Activated CD8-positive, alpha-beta memory T cell treated with anti-CD3 and anti-CD28 coated beads, Interleukin-2, amount 50 U/mL, for 1 hour (primary cell): ENCODE measurements around the gene MXRA8.

Experiments used
- DNase-seq: peaks from one replicate; pipeline ENCODE4 v3.0.0-alpha.2; 2020; ENCODE audit errors: extremely low read depth

MXRA8 gene

GRCh38 chr1:1366699-1367066 is 8.3 kb upstream of the MXRA8 start:
- no peak for DNase-seq

GRCh38 chr1:1365875-1366698 is 7.7 kb upstream of the MXRA8 start:
- no peak for DNase-seq

- DNase-seq, result no peak
Observed at GRCh38 chr1:1364266-1364665, 5.9 kb upstream of the MXRA8 start.

- DNase-seq, result no peak
Observed at GRCh38 chr1:1361982-1362423, 3.6 kb upstream of the MXRA8 start.

GRCh38 chr1:1361233-1361981 is 3.1 kb upstream of the MXRA8 start:
- DNase-seq, result no peak

GRCh38 chr1:1360506-1361169 is 2.3 kb upstream of the MXRA8 start:
- no peak for DNase-seq

GRCh38 chr1:1359664-1360468 is 1.5 kb upstream of the MXRA8 start:
- no peak for DNase-seq

GRCh38 chr1:1359308-1359663 is 931 bp upstream of the MXRA8 start:
- no peak for DNase-seq

GRCh38 chr1:1357871-1358432 is 403 bp downstream of the MXRA8 start:
- DNase-seq, result no peak

- DNase-seq, result no peak
Observed at GRCh38 chr1:1356796-1357401, 1.5 kb downstream of the MXRA8 start.

- DNase-seq, result no peak
Observed at GRCh38 chr1:1356166-1356795, 2.1 kb downstream of the MXRA8 start.

- DNase-seq, result no peak
Observed at GRCh38 chr1:1355416-1355815, 2.9 kb downstream of the MXRA8 start.

- DNase-seq, result no peak
Observed at GRCh38 chr1:1354271-1355247, 3.8 kb downstream of the MXRA8 start.

- no peak for DNase-seq
Observed at GRCh38 chr1:1353389-1354151, 4.8 kb downstream of the MXRA8 start.

GRCh38 chr1:1352786-1353388 is 5.5 kb downstream of the MXRA8 start:
- no peak for DNase-seq

GRCh38 chr1:1351511-1352427 is 6.6 kb downstream of the MXRA8 start:
- DNase-seq, result no peak
